Lung (tissue), 4 donors: ENCODE data around the gene DKK3. TPM values are rescaled to one million over a fixed set of nuclear protein-coding genes. Genes with fewer than 3 reads are reported as not detected.

Source experiments
- polyA plus RNA-seq, 2 donors: library from polyadenylated mRNA; stranded (reverse); fragments of 200-250 nt; gene quantifications; one replicate each; pipeline ENCODE4 v1.2.1, GENCODE V29; 2013
- total RNA-seq, 2 donors: library from RNA; depleted of rRNA in 1 of 2; stranded (reverse); fragments of >200 nt in 1 of 2; gene quantifications; one replicate each; pipeline ENCODE4 v1.2.1, GENCODE V29; 2014 to 2021
- donor health status: Bipolar disorder and iron deficiency.
- donor health status: healthy.
- donor health status: DM: yes; HTN: yes; CAD: no.

The DKK3 gene
- total and polyA plus RNA-seq, 4 donors = 45.3 to 121 (median 94.5) TPM

Other genes with a start within 250 kb of the DKK3 start
- 100 to 1,000 TPM in 1 of 2 donors, 10 to 100 TPM in 1; 39.0 to 183 TPM for gene USP47, start 166.7 kb downstream of the DKK3 start, total RNA-seq
- 10 to 100 TPM; 20.4 to 24.8 TPM for gene USP47, start 166.7 kb downstream of the DKK3 start, polyA plus RNA-seq
- 100 to 1,000 TPM; 124 to 218 TPM for gene MICAL2, start 102.0 kb upstream of the DKK3 start, total RNA-seq
- 10 to 100 TPM; 38.2 to 75.3 TPM for gene MICAL2, start 102.0 kb upstream of the DKK3 start, polyA plus RNA-seq